Measurements from ENCODE around the gene EIF4ENIF1.
"Not testable (repeated sequence)": the region's sequence is repeated elsewhere in the genome, so short reads cannot be mapped to it uniquely, and the experiment has no call there.

Gene EIF4ENIF1

DNA sequence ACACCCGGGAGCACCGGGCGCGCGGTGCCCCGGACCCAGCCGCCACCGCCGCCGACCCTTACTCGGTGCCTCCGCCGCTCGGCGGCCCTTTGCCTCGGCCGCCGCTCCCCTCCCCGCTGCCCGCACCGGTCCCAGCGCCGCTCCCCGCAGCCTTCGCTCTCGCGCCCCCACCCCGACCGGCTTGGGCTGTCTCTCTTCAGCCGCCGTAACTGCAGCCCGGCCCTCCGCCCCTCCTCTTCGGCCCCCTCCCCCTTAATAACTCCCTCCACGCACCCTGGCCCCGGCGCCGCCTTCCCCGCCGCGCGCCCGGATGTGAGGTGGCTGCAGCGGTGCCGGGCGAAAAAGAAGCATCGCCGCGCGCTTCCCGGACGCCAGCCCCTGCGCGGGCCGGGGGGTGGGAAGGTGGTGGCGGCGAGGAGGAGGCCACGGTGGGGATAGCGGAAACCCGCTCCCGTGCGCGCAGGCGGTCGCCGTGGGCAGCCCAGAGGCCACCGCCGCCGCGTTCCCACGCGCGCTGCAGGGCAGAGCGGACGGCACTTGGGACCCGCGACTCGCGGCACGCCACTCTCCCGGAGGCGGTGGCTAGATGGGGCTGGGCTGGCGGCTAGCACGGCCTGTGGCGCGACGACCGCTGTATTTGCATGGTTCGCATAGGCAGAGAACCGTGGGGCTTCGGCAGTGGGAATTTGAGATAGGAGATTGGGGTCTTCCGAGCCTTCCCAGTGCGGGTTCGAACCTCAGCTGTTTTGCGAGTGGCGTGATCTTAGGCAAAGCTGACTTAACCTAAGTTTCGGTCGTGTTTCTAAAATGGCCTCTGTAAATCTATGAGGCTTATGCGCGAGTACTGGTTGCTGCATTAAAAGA lies at the start of gene EIF4ENIF1:
Gene EIF4ENIF1 (minus strand): TSS at position 211 of the 864 bp plus-strand sequence. CDS start 1,124 bp downstream, outside the sequence.
- peak; percentile 26 for DNase-seq (ENCODE audit: low read depth)

DNA sequence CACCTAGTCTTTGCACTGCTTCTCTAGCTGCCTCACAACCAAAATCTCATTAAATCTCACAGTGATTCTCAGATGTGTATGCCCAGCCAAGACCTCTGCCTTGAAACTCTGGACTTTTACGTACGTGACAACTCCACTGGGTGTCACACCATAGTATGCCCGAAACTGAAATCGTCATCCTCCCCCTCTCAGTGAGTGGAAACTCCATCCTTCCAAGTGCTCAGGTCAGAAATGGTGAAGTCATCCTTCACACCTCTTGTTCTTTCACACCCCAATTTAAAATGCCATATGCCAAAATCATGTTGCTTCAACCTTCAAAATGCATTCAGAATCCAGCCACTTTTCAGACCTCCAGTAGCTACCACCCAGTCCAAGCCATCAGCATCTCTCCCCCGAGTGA lies 49.2 kb upstream of the EIF4ENIF1 start:
- DNase-seq (ENCODE audit: low read depth), result no peak

DNA sequence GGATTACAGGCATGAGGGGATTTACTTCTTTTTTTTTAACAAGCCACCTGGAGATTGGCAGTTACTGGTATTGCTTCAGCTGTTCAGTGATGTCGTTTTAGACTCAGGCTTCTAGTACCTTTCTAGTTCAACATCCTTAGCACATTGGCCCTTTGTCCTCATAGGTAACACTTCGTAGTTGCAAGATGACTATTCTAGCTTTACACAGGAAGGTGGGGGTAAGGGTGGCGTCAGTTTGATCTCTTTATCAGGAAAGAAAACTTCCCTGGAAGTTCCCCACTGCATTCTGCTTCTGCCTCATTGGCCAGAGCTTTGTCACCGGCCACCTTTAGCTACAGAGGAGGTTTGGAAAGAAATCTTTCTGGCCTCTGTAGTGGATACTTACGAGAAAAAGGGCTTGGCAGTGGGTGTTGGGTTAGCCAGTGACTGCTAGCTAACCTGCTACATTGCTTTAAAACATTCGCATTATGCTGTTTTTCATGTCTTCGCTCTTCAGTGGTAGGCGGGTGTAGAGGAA lies 47.4 kb upstream of the EIF4ENIF1 start:
- DNase-seq (ENCODE audit: low read depth), result no peak

DNA sequence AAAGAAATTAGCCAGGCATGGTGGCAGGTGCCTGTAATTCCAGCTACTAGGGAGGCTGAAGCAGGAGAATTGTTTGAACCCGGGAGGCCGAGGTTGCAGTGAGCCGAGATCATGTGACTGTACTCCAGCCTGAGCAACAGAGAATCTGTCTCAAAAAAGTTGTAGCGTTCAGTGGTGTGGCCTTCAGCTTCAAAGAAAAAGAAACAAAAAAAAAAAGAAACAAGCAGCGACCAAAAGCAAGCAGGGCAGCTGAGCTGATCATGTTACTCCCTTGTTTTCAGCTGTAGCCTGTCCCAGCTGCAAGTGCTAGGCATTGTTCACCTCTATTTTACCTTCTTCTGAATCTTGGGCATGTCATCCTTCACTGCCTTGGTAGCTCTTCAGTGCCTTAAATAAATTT lies 43.7 kb upstream of the EIF4ENIF1 start:
- no peak for DNase-seq (ENCODE audit: low read depth)

DNA sequence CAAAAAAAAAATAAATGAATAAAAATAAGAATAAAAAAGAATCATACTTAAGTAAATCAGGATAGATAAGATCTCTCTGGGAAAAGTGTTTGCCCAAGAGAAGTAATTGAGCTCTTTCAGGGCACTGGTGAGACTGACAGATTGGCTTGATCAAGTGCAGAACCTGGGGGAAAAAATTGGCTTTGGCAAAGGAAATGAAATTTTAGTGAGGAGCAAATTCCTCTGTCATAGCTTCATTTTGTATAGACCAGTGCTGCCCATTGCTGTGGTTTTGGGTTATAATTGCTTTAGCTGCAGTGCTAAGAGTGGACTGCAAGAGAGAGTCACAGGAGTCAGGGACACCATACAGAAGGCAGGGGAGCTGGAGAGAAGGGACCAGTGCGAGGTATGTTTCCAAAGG lies 42.4 kb upstream of the EIF4ENIF1 start:
- no peak for DNase-seq (ENCODE audit: low read depth)

DNA sequence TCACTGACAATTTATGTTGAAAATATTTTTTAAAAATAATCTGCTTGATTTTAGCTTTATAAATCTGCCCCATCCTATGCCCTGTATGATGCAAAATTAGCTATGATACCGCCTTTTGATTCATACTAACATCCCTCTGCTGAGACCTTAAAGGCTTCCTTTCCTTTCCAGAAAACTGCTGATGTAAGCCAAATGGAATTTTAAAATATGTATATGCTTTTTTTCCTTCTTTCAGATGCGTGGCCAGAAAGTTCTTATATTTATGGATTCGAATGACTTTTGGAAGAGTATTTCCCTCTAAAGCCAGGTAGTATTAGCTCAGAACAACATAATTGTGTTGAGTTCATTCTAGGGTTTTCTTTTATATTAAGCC lies 41.2 kb upstream of the EIF4ENIF1 start:
- peak; percentile 24 for DNase-seq (ENCODE audit: low read depth)

DNA sequence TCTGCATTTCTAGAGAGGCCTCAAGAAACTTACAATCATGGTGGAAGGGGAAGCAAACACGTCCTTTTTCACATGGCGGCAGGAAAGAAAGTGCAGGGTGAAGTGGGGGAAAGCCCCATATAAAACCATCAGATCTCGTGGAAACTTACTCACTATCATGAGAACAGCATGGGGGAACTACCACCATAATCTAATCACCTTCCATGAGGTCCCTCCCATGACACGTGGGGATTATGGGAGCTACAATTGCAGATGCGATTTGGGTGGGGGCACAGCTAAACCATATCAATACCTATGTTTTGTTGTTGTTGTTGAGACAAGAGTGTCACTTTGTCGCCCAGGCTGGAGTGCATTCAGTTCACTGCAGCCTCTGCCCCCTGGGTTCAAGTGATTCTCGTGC lies 36.6 kb upstream of the EIF4ENIF1 start:
- no peak for DNase-seq (ENCODE audit: low read depth)

- DNase-seq (ENCODE audit: low read depth), result not testable (repeated sequence)
Observed at GRCh38 chr22:31524132-31524531, 34.5 kb upstream of the EIF4ENIF1 start.

GRCh38 chr22:31520051-31520450 lies 30.4 kb upstream of the EIF4ENIF1 start:
- DNase-seq (ENCODE audit: low read depth), result no peak

- DNase-seq (ENCODE audit: low read depth), result no peak
Observed at GRCh38 chr22:31509061-31509762, 19.6 kb upstream of the EIF4ENIF1 start.

GRCh38 chr22:31508536-31508935 lies 18.9 kb upstream of the EIF4ENIF1 start:
- no peak for DNase-seq (ENCODE audit: low read depth)

DNA sequence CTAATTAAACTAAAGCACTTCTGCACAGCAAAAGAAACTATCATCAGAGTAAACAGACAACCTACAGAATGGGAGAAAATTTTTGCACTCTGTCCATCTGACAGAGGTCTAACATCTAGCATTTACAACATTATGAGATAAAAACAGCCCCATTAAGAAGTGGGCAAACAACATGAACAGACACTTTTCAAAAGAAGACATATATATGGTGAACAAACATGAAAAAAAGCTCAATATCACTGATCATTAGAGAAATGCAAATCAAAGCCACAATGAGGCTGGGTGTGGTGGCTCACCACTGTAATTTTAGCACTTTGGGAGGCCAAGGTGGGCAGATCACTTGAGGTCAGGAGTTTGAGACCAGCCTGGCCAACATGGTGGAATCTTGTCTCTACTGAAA lies 17.9 kb upstream of the EIF4ENIF1 start:
- not testable (repeated sequence) for DNase-seq (ENCODE audit: low read depth)

GRCh38 chr22:31504282-31504681 lies 14.6 kb upstream of the EIF4ENIF1 start:
- peak; percentile 17 for DNase-seq (ENCODE audit: low read depth)

DNA sequence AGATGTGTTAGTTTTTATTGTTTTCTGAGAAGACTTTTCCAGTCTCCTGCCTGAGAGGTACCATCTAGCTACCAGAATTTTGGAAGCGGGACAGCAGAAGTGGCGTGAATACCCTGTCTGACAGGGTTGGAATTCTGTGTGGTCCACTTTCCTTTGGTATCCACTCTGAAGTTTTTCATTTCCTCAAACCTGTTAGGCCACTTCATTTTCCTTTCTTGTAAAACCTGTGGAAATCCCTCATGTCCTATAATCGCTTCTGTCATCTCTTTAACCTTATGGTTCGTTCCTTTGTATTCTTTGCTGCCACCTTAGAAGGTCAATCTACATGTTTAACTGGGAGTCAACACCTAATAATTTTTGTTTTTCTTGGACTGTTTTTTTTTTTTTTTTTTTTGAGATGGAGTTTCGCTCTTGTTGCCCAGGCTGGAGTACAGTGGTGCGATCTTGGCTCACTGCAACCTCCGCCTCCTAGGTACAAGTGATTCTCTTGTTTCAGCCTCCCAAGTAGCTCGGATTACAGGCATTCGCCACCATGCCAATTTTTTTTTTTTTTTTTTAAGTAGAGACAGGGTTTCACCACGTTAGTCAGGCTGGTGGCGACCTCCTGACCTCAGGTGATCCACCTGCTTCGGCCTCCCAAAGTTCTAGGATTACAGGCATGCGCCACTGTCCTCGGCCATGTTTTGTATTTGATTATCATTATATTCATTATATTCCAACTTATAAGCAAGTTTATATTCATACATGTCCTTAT lies 13.7 kb upstream of the EIF4ENIF1 start:
- no peak for DNase-seq (ENCODE audit: low read depth)

DNA sequence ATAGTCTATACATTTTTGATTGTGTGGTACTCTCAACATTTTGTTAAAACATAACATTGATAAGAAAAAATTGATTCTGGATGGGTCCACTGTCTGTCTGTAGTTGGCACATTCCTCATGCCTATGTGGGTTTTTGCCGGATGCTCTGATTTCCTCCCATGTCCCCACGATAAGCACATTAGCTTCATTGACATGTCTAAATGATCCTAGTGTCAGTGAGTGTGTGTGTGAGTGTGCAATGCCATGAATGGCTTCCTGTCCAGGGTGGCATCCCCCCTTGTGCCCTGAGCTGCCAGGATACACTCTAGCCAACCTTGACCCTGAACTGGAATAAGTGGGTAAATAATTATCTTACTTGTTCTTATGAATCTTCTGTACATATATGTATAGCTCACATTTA lies 12.1 kb upstream of the EIF4ENIF1 start:
- DNase-seq (ENCODE audit: low read depth), result no peak

DNA sequence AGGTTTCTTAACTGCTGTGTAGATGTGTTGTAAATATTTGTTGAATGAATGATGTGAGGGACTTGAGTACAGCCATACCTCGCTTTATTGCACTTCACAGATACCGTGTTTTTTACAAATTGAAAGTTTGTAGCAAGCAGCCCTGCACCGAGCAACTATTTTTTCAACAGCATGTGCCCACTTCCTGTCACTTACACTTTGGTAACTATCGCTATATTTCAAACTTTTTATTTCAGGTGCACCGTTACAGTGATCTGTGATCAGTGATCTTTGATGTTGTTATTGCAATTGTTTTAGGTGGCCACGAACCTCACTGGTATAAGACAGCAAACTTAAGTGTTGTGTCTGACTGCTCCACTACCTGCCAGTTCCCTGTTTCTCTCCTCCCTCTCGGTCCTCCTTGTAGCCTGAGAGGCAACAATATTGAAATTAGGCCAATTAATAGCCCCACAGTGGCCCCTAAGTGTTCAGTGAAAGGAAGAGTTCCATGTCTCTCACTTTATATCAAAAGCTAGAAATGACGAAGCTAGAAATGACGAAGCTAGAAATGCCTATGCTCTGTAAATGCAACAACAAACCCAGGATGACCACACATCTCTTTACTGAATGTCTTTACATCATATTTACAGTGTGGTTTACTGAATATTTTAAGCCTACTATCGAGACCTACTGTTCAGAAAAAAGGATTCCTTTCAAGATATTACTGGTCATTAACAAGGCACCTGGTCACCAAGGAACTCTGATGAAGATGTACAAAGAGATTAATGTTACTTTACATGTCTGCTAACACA lies 7.7 kb upstream of the EIF4ENIF1 start:
- DNase-seq (ENCODE audit: low read depth), result no peak

- no peak for DNase-seq (ENCODE audit: low read depth)
Observed at GRCh38 chr22:31496735-31497146, 7.1 kb upstream of the EIF4ENIF1 start.

DNA sequence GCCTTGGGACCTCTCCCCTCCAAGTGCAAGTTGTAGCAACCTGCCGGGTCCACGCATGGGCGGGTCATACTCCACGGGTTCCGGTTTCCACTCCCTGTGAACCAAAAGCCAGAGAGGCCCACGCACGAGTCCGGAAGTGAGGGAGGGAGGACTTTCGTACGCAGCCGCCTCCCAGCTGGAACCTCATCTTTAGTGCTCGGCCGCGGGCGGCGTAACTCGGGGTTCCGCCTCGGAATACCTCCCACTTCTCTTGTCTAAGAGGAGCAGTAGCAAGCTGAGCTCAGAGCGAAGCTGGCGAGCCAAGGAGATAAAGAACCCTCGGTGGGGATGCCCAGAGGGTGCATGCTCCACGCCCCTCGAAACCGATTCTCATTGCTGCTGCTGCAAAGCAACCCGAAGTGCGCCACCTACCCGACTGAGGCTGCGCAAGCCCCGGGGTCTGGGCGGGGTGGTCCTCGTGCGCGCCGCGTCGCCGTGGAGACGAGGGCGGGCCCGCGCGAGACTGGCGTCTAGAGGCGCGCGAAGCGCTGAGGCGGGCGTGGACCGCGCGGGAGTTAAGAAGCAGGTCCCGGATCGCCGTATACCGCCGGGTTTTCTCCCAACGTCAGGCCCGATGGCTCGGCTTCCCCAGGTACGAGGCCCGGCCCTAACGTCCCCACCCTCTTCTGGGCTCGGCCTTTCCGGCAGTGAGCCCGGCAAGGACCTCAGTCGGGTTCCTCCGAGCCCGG lies 6.5 kb upstream of the EIF4ENIF1 start, which contains the start of gene SFI1:
Gene SFI1 (plus strand): TSS at position 530 of the 728 bp plus-strand sequence. CDS start 11,749 bp downstream, outside the sequence.
- peak; percentile 53 for DNase-seq (ENCODE audit: low read depth)

GRCh38 chr22:31495343-31495742 lies 5.7 kb upstream of the EIF4ENIF1 start:
- no peak for DNase-seq (ENCODE audit: low read depth)

DNA sequence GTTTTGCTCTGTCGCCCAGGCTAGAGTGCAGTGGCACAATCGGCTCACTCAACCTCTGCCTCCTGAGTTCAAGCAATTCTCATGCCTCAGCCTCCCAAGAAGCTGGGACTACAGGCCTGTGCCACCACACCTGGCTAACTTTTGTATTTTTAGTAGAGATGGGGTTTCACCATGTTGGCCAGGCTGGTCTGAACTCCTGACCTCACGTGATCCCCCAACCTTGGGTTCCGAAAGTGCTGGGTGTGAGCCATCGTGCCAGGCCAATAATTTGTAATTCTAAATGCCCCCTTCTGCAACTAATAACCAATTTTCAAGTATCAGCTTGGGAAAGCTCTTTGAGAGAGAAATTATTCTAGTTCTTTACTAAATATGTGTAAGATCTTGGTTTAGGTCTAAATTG lies 3.7 kb upstream of the EIF4ENIF1 start:
- not testable (repeated sequence) for DNase-seq (ENCODE audit: low read depth)

GRCh38 chr22:31492151-31492550 lies 2.5 kb upstream of the EIF4ENIF1 start:
- DNase-seq (ENCODE audit: low read depth), result no peak
